ENCODE measurements around the gene CTAG1A. TPM values are rescaled to one million over a fixed set of nuclear protein-coding genes. Genes with fewer than 3 reads are reported as not detected.

CTAG1A gene
- total and polyA plus RNA-seq, 2 experiments from 2014 or later: not detected

DNA sequence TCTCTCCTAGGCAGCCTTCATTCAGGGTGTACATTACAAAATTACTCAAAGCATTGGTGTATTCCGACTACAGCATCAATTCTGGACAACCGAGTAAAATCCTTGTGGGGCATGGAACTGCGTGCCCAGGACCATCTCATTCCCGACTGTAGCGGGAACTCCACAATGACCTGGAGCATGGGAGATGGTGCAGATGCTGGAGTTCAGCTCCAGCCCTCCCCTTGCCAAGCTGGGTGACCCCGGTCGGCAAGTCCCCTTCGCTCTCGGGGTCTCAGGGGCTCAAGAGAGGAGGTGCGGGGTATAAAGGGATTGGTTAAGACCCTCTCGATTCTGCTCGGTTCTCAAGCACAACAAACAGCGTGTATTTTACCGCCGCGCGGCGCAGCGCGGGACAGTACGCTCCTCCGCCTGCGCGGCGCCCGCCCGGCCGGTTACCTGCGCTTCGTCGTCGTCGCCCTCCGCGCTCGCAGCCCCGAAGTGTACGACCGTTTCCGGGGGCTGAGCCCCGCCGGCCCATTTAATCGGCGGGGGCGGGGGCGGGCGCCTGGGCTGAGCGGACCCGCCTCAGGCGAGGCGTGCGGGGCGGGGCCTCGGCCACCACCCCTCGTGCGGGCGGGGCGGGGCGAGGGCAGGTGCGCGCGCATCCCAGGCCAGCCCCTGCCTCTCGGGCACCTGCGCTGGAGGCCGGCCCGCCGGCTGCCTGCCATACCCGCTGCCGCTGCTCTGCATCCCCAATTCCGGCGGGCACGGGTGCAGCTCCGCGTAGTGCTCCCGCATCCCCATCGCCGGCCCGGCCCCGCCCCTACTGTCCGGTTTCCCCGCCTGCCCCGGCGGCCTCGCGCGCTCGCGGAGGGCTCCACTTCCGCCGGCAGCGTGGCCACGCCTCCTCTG is 38.3 kb upstream of the CTAG1A start, which contains the start of gene G6PD:
TSS of gene G6PD (minus strand) at position 493 of the 891 bp plus-strand sequence. CDS start 691 bp downstream, outside the sequence.
- H3K36me3 Mint-ChIP-seq (ENCODE audit: low read depth): peaks cover 22% of the 10 kb centered on the region
- Histone ChIP-seq H3K4me1 (ENCODE audit: insufficient read depth) (no peaks in the 10 kb centered on the region), H4K20me1 (replicated peaks; ENCODE audit: insufficient read depth) (no peaks in the 10 kb centered on the region), H3K4me3 (peak within 1 kb of the TSS; percentile 85), H3K79me2 (replicated peaks; ENCODE audit: insufficient read depth) (peaks cover 31% of the 10 kb centered on the region), H2AFZ (no peak within 1 kb of the TSS), H3K27ac (ENCODE audit: low read depth) (peak within 1 kb of the TSS; percentile 88), H3K27me3 (ENCODE audit: insufficient read depth) (no peaks in the 10 kb centered on the region), H3K9me2 (ENCODE audit: insufficient read depth) (no peaks in the 10 kb centered on the region), H3K4me2 (peak within 1 kb of the TSS; percentile 91), H3F3A (replicated peaks; ENCODE audit: low read depth) (0 out of 2 replicates have a peak, but pooled peaks cover 2% of the 10 kb centered on the region), H3K36me3 (ENCODE audit: insufficient read depth) (no peaks in the 10 kb centered on the region)
- peak within 1 kb of the TSS; percentile 96 for H3K27ac Mint-ChIP-seq
- H3K4me3 Mint-ChIP-seq: peak within 1 kb of the TSS; percentile 89
- ATAC-seq: peak; percentile 61
- DNase-seq (ENCODE audit: low spot score): peak; percentile 72
- no peaks in the 10 kb centered on the region for H3K9me3 Mint-ChIP-seq
- 0 out of 2 replicates have a peak, but pooled peaks have one; percentile 5 for TF ChIP-seq CREB1 (CRISPR knock-in tag; IDR thresholded peaks at IDR 0.05; ENCODE audit: low read depth)
- TF ChIP-seq POLR2AphosphoS5 (IDR thresholded peaks at IDR 0.05; ENCODE audit: low read depth): peak; percentile 71
- TF ChIP-seq CTCF (conservative IDR thresholded peaks at IDR 0.05; ENCODE audit: low read depth in 2 of 2): no peak
- H3K27me3 Mint-ChIP-seq (ENCODE audit: insufficient read depth, low read depth, poor library complexity): peaks cover 9% of the 10 kb centered on the region
- H3K4me1 Mint-ChIP-seq: peaks cover 10% of the 10 kb centered on the region

DNA sequence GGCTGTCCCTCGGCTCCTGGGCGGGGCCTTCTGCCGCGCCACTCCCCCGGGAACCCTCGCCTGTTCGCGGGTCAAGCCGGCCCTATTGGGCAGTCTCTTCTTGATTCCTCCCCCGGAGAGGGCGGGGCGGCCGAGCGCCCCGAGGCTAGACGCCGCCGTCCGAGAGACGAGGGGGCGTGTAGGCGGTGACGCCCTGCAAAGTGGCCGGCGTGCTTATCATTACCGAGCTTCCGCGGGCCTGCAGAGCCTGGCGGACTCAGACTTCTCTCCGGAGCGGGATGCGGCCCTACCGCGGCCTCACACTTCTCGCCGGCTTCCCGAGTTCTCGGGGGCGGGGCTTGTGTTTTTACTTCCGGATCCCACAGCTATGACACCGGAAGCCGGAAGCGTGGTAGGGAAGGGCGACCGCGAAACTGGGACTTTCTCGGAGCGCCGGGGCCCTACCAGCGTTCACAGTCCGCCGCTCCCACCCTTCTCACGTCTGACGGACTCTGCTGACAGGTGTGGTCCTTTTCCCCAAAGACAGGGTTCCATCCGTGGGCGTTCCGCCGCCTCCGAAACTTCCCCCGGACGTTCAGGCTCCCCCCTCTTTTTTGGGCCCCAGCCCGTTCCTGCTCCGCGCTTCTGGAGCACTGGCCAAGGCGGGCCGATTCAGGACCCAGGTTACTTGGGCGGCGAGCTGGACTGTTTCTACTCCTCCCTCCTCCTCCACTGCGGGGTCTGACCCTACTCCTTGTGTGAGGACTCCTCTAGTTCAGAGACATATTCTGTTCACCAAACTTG is 37.5 kb upstream of the CTAG1A start, which contains the start of gene IKBKG:
TSS of gene IKBKG (plus strand) at position 376 of the 783 bp plus-strand sequence. CDS start 4,383 bp downstream, outside the sequence.
- Histone ChIP-seq H3K4me2 (peak within 1 kb of the TSS; percentile 91), H3K36me3 (ENCODE audit: insufficient read depth) (no peaks in the 10 kb centered on the region), H4K20me1 (replicated peaks; ENCODE audit: insufficient read depth) (no peaks in the 10 kb centered on the region), H3K4me3 (peak within 1 kb of the TSS; percentile 85), H3K4me1 (ENCODE audit: insufficient read depth) (no peaks in the 10 kb centered on the region), H3F3A (replicated peaks; ENCODE audit: low read depth) (0 out of 2 replicates have a peak, but pooled peaks cover 2% of the 10 kb centered on the region), H3K27me3 (ENCODE audit: insufficient read depth) (no peaks in the 10 kb centered on the region), H3K27ac (ENCODE audit: low read depth) (peak within 1 kb of the TSS; percentile 88), H3K79me2 (replicated peaks; ENCODE audit: insufficient read depth) (peaks cover 31% of the 10 kb centered on the region), H3K9me2 (ENCODE audit: insufficient read depth) (no peaks in the 10 kb centered on the region), H2AFZ (no peak within 1 kb of the TSS)
- no peaks in the 10 kb centered on the region for H3K9me3 Mint-ChIP-seq
- H3K4me3 Mint-ChIP-seq: peak within 1 kb of the TSS; percentile 89
- TF ChIP-seq ZNF331 (CRISPR knock-in tag; IDR thresholded peaks at IDR 0.05; ENCODE audit: low read depth) (no peak), ETS1 (IDR thresholded peaks at IDR 0.05) (0 out of 2 replicates have a peak, but pooled peaks have one; percentile 30)
- ATAC-seq (peak; percentile 86), DNase-seq (ENCODE audit: low spot score) (peak; percentile 86)
- H3K4me1 Mint-ChIP-seq: peaks cover 10% of the 10 kb centered on the region
- H3K27me3 Mint-ChIP-seq (ENCODE audit: insufficient read depth, low read depth, poor library complexity): peaks cover 9% of the 10 kb centered on the region
- peaks cover 22% of the 10 kb centered on the region for H3K36me3 Mint-ChIP-seq (ENCODE audit: low read depth)
- H3K27ac Mint-ChIP-seq: peak within 1 kb of the TSS; percentile 96

Data from GM23338 (cell line).